Measurements from ENCODE around the gene GPR156. TPM values are rescaled to one million over a fixed set of nuclear protein-coding genes. Genes with fewer than 3 reads are reported as not detected.

GPR156 gene
- total RNA-seq, 1 experiment from 2014 or later: 3.1 TPM

DNA sequence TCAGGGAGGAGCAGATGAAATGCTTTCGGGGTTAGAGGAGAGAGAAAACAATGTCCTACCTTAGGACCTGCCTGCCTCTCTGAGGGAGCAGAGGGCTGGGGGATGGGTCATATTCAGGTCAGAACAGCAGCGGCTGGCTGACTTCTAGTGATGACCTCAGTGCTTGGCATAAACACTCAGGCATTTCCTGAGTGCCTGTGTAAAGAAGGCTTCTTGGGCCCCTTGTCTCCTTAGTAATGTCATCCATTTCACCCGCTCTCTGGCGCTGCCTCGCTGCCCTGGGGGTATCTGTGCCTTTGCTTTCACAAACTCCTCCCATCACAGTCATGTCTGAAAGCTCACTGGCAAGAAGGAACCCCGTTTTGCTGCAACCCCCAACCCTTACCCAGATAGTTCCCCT is 107.9 kb downstream of the GPR156 start:
- no peak overlapping the region for H3K4me3 ChIP-seq (ENCODE audit: low read depth, low read length)
- TF ChIP-seq, protein P1, sequence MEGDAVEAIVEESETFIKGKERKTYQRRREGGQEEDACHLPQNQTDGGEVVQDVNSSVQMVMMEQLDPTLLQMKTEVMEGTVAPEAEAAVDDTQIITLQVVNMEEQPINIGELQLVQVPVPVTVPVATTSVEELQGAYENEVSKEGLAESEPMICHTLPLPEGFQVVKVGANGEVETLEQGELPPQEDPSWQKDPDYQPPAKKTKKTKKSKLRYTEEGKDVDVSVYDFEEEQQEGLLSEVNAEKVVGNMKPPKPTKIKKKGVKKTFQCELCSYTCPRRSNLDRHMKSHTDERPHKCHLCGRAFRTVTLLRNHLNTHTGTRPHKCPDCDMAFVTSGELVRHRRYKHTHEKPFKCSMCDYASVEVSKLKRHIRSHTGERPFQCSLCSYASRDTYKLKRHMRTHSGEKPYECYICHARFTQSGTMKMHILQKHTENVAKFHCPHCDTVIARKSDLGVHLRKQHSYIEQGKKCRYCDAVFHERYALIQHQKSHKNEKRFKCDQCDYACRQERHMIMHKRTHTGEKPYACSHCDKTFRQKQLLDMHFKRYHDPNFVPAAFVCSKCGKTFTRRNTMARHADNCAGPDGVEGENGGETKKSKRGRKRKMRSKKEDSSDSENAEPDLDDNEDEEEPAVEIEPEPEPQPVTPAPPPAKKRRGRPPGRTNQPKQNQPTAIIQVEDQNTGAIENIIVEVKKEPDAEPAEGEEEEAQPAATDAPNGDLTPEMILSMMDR (IDR thresholded peaks at IDR 0.05; ENCODE audit: insufficient read depth in 1 of 2, low read depth in 1 of 2, low read length in 1 of 2, severe bottlenecking in 1 of 2, unreplicated experiment in 1 of 2): no peak
- H3K4me3 Mint-ChIP-seq (ENCODE audit: unreplicated experiment): no peak overlapping the region
- H3K9me3 Mint-ChIP-seq (ENCODE audit: unreplicated experiment): no peaks in the 10 kb centered on the region
- H3K4me1 Mint-ChIP-seq (ENCODE audit: low read depth, unreplicated experiment): peaks cover 24% of the 10 kb centered on the region
- H3K27me3 Mint-ChIP-seq (ENCODE audit: insufficient read depth, unreplicated experiment): no peaks in the 10 kb centered on the region
- intact Hi-C loops (cut with micrococcal nuclease; ENCODE audit: unreplicated experiment): no loop called here
- no peaks in the 10 kb centered on the region for H3K9me3 ChIP-seq
- no peaks in the 10 kb centered on the region for H3K27me3 ChIP-seq (replicated peaks; ENCODE audit: control insufficient read depth, insufficient read depth, low read length)
- ChIA-PET CTCF (no interaction called here), POLR2A (no interaction called here)
- DNase-seq: no peak
- H3K36me3 ChIP-seq (ENCODE audit: control insufficient read depth, insufficient read depth, low read length): no peaks in the 10 kb centered on the region
- H3K36me3 Mint-ChIP-seq (ENCODE audit: insufficient read depth, unreplicated experiment): peaks cover 5% of the 10 kb centered on the region
- H3K27ac Mint-ChIP-seq (ENCODE audit: unreplicated experiment): peak overlapping the region; percentile 59
- peaks cover 25% of the 10 kb centered on the region for H3K4me1 ChIP-seq
- no TSS peak for BruUV-seq (replicated peaks)

GRCh38 chr3:120174811-120175539 is 110.0 kb downstream of the GPR156 start:
- intact Hi-C loops (cut with micrococcal nuclease; ENCODE audit: unreplicated experiment): no loop called here
- H3K27me3 Mint-ChIP-seq (ENCODE audit: insufficient read depth, unreplicated experiment): no peaks in the 10 kb centered on the region
- no peak overlapping the region for H3K4me3 Mint-ChIP-seq (ENCODE audit: unreplicated experiment)
- ChIA-PET CTCF (no interaction called here), POLR2A (interaction anchor here (1.2 kb wide), 1 partner anchor 79 kb away, joined by 5 read pairs; no protein-coding TSS in a partner anchor)
- H3K27ac Mint-ChIP-seq (ENCODE audit: unreplicated experiment): no peak overlapping the region
- DNase-seq: no peak
- H3K36me3 Mint-ChIP-seq (ENCODE audit: insufficient read depth, unreplicated experiment): no peaks in the 10 kb centered on the region
- H3K4me3 ChIP-seq (ENCODE audit: low read depth, low read length): no peak overlapping the region
- H3K36me3 ChIP-seq (ENCODE audit: control insufficient read depth, insufficient read depth, low read length): no peaks in the 10 kb centered on the region
- H3K4me1 Mint-ChIP-seq (ENCODE audit: low read depth, unreplicated experiment): peaks cover 13% of the 10 kb centered on the region
- peaks cover 5% of the 10 kb centered on the region; the same call in 1 of the 2 replicates for H3K4me1 ChIP-seq
- BruUV-seq (replicated peaks): no TSS peak
- H3K9me3 ChIP-seq: no peaks in the 10 kb centered on the region
- no peaks in the 10 kb centered on the region for H3K27me3 ChIP-seq (replicated peaks; ENCODE audit: control insufficient read depth, insufficient read depth, low read length)
- TF ChIP-seq, protein P1 (IDR thresholded peaks at IDR 0.05; ENCODE audit: insufficient read depth in 1 of 2, low read depth in 1 of 2, low read length in 1 of 2, severe bottlenecking in 1 of 2, unreplicated experiment in 1 of 2): no peak
- no peaks in the 10 kb centered on the region for H3K9me3 Mint-ChIP-seq (ENCODE audit: unreplicated experiment)

DNA sequence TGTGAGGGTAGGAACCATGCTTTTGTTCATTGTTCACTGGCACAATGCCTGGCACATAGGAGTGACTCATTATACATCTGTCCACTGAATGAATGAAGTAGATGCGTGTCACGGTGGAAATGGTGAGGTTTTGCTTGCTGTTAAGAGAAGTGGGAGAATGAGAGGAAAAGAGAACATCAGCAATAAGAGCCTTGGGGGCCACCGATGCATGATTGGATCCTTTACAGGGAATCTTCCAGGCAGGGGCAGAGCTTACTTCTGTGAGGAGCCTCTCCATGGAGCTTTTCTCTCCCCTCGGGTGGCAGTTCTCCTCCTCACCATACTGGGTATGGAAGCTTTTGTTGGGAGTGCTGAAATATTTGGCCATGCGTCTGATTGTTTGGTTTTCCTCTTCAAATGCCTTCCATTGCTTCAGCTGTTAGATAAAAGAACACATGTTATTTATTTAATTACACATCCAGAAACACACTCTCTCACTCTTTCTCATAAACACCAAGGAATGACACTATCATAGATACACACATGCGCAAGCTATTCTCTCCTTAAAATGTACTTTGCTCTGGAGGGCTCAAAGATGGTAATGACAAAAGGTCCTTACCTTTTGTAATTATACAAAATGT is 111.9 kb downstream of the GPR156 start:
- ChIA-PET CTCF (interaction anchor here (0.6 kb wide), 1 partner anchor 51 kb away, joined by 3 read pairs; no protein-coding TSS in a partner anchor), POLR2A (interaction anchor here (0.6 kb wide), 1 partner anchor 55 kb away, joined by 3 read pairs; no protein-coding TSS in a partner anchor)
- no peak for DNase-seq
- no peak overlapping the region for H3K4me3 Mint-ChIP-seq (ENCODE audit: unreplicated experiment)
- no peaks in the 10 kb centered on the region for H3K36me3 Mint-ChIP-seq (ENCODE audit: insufficient read depth, unreplicated experiment)
- H3K27ac Mint-ChIP-seq (ENCODE audit: unreplicated experiment): no peak overlapping the region
- no peaks in the 10 kb centered on the region for H3K27me3 ChIP-seq (replicated peaks; ENCODE audit: control insufficient read depth, insufficient read depth, low read length)
- no TSS peak for BruUV-seq (replicated peaks)
- no peaks in the 10 kb centered on the region for H3K36me3 ChIP-seq (ENCODE audit: control insufficient read depth, insufficient read depth, low read length)
- H3K4me1 ChIP-seq: peaks cover 5% of the 10 kb centered on the region; the same call in 1 of the 2 replicates
- intact Hi-C loops (cut with micrococcal nuclease; ENCODE audit: unreplicated experiment): no loop called here
- H3K9me3 Mint-ChIP-seq (ENCODE audit: unreplicated experiment): no peaks in the 10 kb centered on the region
- no peaks in the 10 kb centered on the region for H3K27me3 Mint-ChIP-seq (ENCODE audit: insufficient read depth, unreplicated experiment)
- H3K9me3 ChIP-seq: no peaks in the 10 kb centered on the region
- no peak overlapping the region for H3K4me3 ChIP-seq (ENCODE audit: low read depth, low read length)
- TF ChIP-seq, protein P1 (IDR thresholded peaks at IDR 0.05; ENCODE audit: insufficient read depth in 1 of 2, low read depth in 1 of 2, low read length in 1 of 2, severe bottlenecking in 1 of 2, unreplicated experiment in 1 of 2): no peak
- peaks cover 11% of the 10 kb centered on the region for H3K4me1 Mint-ChIP-seq (ENCODE audit: low read depth, unreplicated experiment)
